Smooth muscle cell (in vitro differentiated cells): ENCODE data around the gene APOBEC2. TPM values are rescaled to one million over a fixed set of nuclear protein-coding genes. Genes with fewer than 3 reads are reported as not detected.

ENCODE experiments used
- DNase-seq: peaks from one replicate; lab custom pipeline; 2025; ENCODE audit not compliant: unreplicated experiment; lab: John Stamatoyannopoulos, UW
- H2AFZ ChIP-seq: fragments of 200-600 bp; sonication (generic); 2 replicates; pipeline ENCODE4 v1.6.0; 2016; ENCODE audit warnings: antibody characterized with exemption, low read depth, mild to moderate bottlenecking
- H3F3A ChIP-seq: fragments of 200-600 bp; sonication (generic); 2 replicates; pipeline ENCODE4 v1.6.0; 2017; ENCODE audit warnings: antibody characterized with exemption, low read depth
- H3K27ac ChIP-seq: fragments of 200-600 bp; sonication (generic); 2 replicates; pipeline ENCODE4 v1.5.1; 2016; ENCODE audit warnings: low read depth, mild to moderate bottlenecking
- H3K27me3 ChIP-seq: fragments of 200-600 bp; sonication (generic); 2 replicates; pipeline ENCODE4 v1.6.1; 2016; ENCODE audit warnings: low read depth, mild to moderate bottlenecking
- H3K36me3 ChIP-seq: fragments of 200-600 bp; sonication (generic); 2 replicates; pipeline ENCODE4 v1.5.1; 2016; ENCODE audit warnings: low read depth
- H3K4me1 ChIP-seq: fragments of 200-600 bp; sonication (generic); 2 replicates; pipeline ENCODE4 v1.5.1; 2016; ENCODE audit warnings: low read depth
- H3K4me2 ChIP-seq: fragments of 200-600 bp; sonication (generic); 2 replicates; pipeline ENCODE4 v1.6.0; 2016; ENCODE audit warnings: mild to moderate bottlenecking
- H3K4me3 ChIP-seq: fragments of 200-600 bp; sonication (generic); 2 replicates; pipeline ENCODE4 v1.5.1; 2016; ENCODE audit warnings: mild to moderate bottlenecking
- H3K79me2 ChIP-seq: fragments of 200-600 bp; sonication (generic); 2 replicates; pipeline ENCODE4 v1.6.0; 2016; ENCODE audit warnings: low read depth, mild to moderate bottlenecking
- H3K9ac ChIP-seq: fragments of 200-600 bp; sonication (generic); 2 replicates; pipeline ENCODE4 v1.6.0; 2016; ENCODE audit warnings: low read depth
- H3K9me3 ChIP-seq: fragments of 200-600 bp; sonication (generic); replicated peaks from 2 replicates; pipeline ENCODE4 v1.5.1; 2016; ENCODE audit warnings: low read depth
- H4K20me1 ChIP-seq: fragments of 200-600 bp; sonication (generic); 2 replicates; pipeline ENCODE4 v1.6.0; 2016; ENCODE audit warnings: low read depth
- whole genome bisulfite sequencing: methylation state at CpG from one replicate; pipeline ENCODE4 v1.1.7; 2016; ENCODE audit warnings: low lambda C conversion rate; 5-methylcytosine and 5-hydroxymethylcytosine counted together
- polyA plus RNA-seq: library from polyadenylated mRNA; unstranded; fragments of >200 nt; fragmentation: Nextera tagmentation; extraction: Ambion mirVana; gene quantifications from 2 replicates; pipeline ENCODE4 v1.2.1, GENCODE V29; 2016
- total RNA-seq: library from RNA; depleted of rRNA; stranded (reverse); fragments of >200 nt; gene quantifications from 2 replicates; pipeline ENCODE4 v1.2.3, GENCODE V29; 2014
- TF ChIP-seq, protein P1 (sequence below): fragments of 200-600 bp; sonication (generic); IDR thresholded peaks from 2 replicates; pipeline ENCODE4 v1.5.1; 2017; ENCODE audit warnings: borderline replicate concordance, mild to moderate bottlenecking, antibody characterized with exemption; ENCODE audit not compliant: insufficient read depth, poor library complexity, severe bottlenecking

The APOBEC2 gene
- total and polyA plus RNA-seq, 2 experiments from 2014 or later = 1.2 TPM; not detected in 1

DNA sequence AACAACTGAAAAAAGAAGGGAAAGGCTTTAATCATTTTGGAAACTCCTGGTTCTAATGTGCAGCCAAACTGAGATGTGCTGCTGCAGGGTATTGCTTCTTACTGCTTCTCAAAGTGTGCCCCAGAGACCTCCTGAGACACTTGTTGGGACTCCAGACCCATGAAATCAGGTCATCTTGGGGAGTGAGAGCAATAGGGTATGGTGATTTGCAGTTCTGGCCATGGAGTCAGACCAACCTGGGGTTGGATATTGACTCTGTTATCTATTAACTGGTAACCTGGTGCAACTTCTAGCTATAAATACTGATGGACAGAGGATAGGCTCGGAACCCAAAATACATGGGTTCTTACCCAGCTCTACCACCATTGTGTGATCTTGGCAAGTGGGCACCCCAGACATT is 6.9 kb upstream of the APOBEC2 start:
- Histone ChIP-seq H3K9me3 (no peaks in the 10 kb centered on the region), H3K4me2 (no peak overlapping the region), H3K9ac (no peak overlapping the region), H3K36me3 (no peaks in the 10 kb centered on the region), H3K27me3 (no peaks in the 10 kb centered on the region), H4K20me1 (no peaks in the 10 kb centered on the region), H3K4me1 (peaks cover 3% of the 10 kb centered on the region), H3K79me2 (no peaks in the 10 kb centered on the region), H3K4me3 (no peak overlapping the region), H2AFZ (no peak overlapping the region), H3K27ac (no peak overlapping the region), H3F3A (peaks cover 3% of the 10 kb centered on the region)
- DNase-seq = no peak
- WGBS = 91% methylated on average over 1 of the region's 1 CpG
- TF ChIP-seq, protein P1, sequence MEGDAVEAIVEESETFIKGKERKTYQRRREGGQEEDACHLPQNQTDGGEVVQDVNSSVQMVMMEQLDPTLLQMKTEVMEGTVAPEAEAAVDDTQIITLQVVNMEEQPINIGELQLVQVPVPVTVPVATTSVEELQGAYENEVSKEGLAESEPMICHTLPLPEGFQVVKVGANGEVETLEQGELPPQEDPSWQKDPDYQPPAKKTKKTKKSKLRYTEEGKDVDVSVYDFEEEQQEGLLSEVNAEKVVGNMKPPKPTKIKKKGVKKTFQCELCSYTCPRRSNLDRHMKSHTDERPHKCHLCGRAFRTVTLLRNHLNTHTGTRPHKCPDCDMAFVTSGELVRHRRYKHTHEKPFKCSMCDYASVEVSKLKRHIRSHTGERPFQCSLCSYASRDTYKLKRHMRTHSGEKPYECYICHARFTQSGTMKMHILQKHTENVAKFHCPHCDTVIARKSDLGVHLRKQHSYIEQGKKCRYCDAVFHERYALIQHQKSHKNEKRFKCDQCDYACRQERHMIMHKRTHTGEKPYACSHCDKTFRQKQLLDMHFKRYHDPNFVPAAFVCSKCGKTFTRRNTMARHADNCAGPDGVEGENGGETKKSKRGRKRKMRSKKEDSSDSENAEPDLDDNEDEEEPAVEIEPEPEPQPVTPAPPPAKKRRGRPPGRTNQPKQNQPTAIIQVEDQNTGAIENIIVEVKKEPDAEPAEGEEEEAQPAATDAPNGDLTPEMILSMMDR = no peak

DNA sequence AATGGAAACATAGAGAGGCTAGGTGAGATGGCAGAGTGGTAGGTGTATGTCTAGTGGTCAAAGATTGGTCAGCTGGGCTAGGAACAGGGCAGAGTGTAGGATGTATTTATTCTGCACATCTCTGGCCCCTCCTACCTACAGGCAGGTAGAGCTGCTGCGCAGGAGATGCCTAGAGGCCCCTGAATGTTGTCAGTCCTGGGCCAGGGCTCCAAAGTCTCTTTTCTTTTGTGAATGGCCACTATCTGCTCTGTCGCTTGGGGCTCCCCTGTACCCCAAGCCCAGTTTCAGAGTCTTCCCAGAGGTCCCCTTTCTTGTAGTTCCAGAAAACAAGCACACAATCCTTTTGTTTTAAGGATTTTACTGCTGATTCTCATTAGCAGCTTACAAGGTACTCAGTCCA is 5.7 kb upstream of the APOBEC2 start:
- Histone ChIP-seq H3F3A (peaks cover 3% of the 10 kb centered on the region), H3K4me1 (peaks cover 3% of the 10 kb centered on the region)
- 85% methylated on average over 2 of the region's 2 CpGs for WGBS

DNA sequence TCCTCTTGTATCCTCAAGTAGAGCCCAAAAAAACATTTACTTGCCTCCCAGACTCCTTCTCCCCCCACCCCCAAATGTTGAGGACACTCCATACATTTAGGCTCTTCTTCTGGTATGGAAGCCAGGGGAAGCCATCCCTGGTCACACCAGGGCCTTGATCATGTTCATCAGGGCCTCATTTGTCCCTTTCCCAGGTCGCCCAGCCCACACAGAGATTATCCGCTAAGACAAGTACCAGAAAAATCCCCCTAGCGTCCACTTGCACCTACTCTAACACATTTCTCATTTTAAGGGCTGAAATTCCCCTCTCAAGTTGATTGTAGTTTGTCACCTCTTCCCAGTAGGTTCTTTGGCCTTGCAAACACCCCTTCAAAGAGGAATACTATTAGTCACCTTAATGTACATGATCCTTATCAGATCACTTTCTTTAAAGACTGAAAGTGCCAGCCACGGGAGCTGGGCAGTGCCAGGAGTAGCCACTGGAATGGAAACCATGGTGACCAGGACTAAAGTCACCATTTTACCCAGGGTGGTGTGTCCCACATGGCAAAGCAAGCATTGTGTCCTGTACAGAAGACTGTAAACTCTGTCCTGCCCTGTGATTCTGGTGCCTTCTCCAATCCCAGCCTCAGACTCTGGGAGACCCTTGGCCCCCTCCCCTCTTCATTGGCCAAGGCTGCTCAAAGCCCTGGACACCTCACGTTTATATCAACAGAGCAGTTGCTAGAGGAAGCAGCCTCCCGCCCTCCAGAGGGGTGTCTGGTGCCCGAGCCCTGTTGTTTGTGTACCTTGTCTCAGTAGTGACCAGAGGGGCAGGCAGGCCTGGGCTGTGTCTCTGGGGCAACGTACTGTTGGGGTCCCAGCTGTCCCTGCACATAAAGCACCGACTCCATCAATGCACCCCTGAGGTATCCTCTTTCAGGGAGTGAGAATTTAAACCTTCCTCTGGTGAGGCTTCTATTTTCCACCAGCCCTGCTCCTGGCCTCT is 5.0 kb upstream of the APOBEC2 start:
- H3K27ac ChIP-seq = no peak overlapping the region
- no peaks in the 10 kb centered on the region for H3K27me3 ChIP-seq
- H3K9ac ChIP-seq = no peak overlapping the region
- H3K9me3 ChIP-seq = no peaks in the 10 kb centered on the region
- no peak overlapping the region for H2AFZ ChIP-seq
- 87% methylated on average over 9 of the region's 9 CpGs for WGBS
- no peak for DNase-seq
- H3K36me3 ChIP-seq = no peaks in the 10 kb centered on the region
- peaks cover 5% of the 10 kb centered on the region for H3K4me1 ChIP-seq
- no peaks in the 10 kb centered on the region for H4K20me1 ChIP-seq
- TF ChIP-seq, protein P1 = no peak
- H3F3A ChIP-seq = peaks cover 3% of the 10 kb centered on the region
- no peaks in the 10 kb centered on the region for H3K79me2 ChIP-seq
- no peak overlapping the region for H3K4me3 ChIP-seq
- no peak overlapping the region for H3K4me2 ChIP-seq

More for the DNA sequence above, 5.7 kb upstream of the APOBEC2 start:
- Histone ChIP-seq H4K20me1 (no peaks in the 10 kb centered on the region), H3K36me3 (no peaks in the 10 kb centered on the region), H3K9me3 (no peaks in the 10 kb centered on the region), H3K4me3 (no peak overlapping the region), H3K9ac (no peak overlapping the region), H3K79me2 (no peaks in the 10 kb centered on the region), H3K27me3 (no peaks in the 10 kb centered on the region), H2AFZ (no peak overlapping the region), H3K27ac (no peak overlapping the region), H3K4me2 (no peak overlapping the region)
- TF ChIP-seq, protein P1 = no peak
- DNase-seq = no peak
